Dedifferentiated amniotic fluid mesenchymal stem cell (primary cell): ENCODE data around the gene MTHFD1L.

Source experiments
- DNase-seq: peaks from one replicate; pipeline ENCODE4 v3.0.0-alpha.2; 2016; ENCODE audit errors: extremely low spot score

Gene MTHFD1L

DNA sequence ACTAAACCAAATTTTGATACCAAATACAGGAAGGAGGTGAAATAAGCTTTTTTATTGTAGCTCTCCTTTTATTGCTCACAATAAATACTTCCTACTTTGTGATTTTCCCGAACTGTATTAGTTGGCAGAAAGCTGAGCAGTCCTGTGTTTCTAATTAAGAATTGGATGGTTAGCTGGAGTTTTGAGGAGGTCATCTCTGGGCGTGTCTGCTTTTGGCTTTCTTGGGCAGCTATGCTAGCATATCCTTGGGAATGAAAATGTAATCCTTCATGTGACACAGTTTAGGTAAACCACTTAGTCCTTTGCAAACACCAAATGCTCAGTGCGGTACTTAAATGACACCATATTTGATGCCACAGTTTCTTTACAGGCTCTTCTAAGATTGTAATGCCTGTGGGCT is 67.5 kb downstream of the MTHFD1L start:
- DNase-seq: peak; percentile 89

DNA sequence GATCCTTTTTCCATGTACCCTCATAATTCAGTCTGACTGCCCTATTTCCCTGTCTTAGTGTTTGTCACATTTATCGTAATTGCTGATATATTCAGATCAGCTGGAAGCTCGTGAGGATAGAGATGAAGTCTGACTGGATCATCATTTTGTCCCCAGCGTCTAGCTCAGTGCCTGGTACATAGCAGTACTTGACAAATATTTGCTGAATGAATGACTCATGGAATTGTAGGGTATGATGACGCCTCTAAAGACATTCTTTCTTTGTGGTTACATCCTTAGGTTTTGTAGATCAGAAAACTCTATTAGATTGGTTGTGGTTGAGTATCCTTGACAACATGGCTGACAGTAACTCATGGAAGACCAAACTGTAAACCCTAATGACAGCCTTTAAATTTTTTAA is 68.9 kb downstream of the MTHFD1L start:
- peak; percentile 49 for DNase-seq

DNA sequence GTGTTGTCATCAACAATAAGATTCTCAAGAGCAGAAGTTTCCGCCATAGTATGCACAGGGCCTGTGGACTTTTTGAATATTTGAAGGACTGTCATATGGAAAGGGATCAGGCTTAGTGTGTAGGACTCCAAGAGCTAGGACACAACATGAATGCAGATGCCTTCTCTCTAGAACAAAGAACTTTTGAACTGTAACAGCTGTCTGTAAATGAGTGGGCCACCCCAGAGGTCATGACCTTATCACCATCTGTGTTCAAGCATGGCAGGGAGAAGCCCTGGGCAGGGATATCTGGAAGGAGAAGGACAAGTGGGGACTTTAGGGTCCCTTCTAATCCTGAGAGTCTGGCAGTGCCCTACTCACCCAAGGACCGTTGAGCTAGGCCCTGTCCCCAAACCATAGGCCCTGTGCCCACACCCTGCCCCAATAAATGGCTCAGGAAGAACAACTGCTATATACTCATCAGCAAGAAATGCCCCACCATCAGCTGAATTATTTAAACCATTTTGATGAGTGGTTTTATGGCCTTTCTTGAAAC is 70.6 kb downstream of the MTHFD1L start:
- no peak for DNase-seq

DNA sequence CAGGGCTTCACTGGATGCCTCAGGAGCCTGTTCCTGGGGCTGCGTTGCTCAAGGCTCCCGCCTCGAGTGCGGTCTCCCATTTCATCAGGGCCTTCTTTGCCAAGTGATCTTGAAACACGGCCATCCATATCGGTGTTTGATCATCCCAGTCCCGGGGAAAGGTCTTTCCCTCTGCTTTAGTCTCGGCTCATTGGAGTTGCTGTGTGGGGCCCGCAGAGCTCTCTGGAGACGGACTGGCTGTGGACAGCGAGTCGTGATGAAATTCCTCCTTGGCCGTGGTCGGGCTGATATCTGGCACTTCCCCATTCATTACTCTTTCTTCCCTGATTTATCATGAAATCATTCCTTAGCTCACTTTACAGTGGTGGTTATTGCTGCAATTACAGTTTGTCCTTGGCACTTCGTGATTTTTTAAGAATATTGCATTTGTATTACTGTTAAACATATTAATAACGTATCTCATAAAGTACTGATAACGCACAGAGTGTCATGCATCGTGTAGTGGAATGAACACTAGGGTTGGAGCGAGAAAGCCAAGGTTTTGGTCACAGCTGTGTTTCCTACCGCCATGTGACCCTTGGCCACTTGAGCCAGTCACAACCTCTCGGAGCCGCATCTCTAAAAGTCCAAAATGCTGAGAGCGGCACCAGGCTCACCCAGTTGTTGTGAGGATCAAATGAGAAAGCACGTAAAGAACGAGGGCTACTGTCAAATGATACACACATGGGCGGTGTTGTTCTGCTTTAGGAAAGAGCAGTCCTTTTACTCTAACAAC is 71.8 kb downstream of the MTHFD1L start:
- no peak for DNase-seq

GRCh38 chr6:150939399-150939798 is 73.9 kb downstream of the MTHFD1L start:
- no peak for DNase-seq

- no peak for DNase-seq
These were observed 75.4 kb downstream of the MTHFD1L start for GRCh38 chr6:150940941-150941340.

- DNase-seq: no peak
These were observed 84.0 kb downstream of the MTHFD1L start for GRCh38 chr6:150949526-150949925.

DNA sequence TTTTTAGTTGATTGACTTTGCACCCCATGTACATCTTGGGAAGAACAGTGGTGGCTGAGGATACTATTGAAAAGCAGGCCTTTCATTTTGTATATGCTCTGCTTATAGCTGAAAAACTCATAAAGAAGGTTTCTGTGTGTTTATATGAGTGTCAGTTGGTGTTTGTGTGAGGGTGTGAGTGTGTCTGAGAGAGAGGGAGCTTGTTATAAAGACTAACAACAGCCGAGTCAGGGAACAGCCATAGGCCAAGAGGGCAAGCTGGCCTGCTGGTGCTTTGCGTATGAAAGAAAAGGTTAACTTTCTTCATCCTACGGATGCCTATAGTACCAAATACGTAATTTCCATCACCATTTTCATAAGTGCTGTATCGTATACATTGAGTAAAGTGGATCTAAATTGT is 88.3 kb downstream of the MTHFD1L start:
- no peak for DNase-seq

GRCh38 chr6:150959166-150959565 is 93.7 kb downstream of the MTHFD1L start:
- DNase-seq: no peak

DNA sequence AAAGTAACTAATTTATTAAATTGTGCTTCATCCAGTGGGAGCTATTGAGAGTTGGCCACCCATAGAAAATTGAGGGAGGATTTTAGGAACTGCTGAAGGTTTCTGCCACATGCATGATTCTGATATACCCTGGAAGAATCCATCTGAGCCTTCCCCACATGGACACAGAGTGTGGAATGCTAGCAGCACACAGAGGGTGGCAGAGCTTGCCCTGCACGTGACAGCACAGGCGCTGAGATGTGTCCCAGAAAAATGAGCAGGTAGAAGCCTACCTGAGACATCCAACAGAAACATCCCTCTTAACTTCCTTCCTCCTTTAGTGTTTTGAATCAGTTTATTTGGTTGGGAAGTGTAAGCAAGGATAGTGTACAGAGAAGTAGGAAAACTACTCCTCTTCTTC is 96.9 kb downstream of the MTHFD1L start:
- no peak for DNase-seq

DNA sequence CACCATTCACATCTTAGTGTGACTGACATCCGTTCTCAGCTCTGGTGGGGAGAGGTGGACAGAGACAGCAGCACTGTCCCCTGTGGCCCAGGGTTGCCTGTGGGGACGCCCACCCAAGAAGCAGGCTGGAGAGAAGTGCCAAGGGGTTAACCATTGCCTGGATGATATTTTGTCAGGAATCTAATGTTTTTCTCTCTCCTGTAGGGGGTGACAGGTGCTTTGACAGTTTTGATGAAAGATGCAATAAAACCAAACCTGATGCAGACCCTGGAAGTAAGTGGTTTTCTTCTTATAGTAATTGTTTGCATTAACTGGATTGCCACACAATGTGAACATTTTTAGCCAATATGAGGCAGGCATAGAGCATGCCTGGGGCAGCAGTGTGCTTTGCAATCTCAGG is 99.3 kb downstream of the MTHFD1L start:
- no peak for DNase-seq

DNA sequence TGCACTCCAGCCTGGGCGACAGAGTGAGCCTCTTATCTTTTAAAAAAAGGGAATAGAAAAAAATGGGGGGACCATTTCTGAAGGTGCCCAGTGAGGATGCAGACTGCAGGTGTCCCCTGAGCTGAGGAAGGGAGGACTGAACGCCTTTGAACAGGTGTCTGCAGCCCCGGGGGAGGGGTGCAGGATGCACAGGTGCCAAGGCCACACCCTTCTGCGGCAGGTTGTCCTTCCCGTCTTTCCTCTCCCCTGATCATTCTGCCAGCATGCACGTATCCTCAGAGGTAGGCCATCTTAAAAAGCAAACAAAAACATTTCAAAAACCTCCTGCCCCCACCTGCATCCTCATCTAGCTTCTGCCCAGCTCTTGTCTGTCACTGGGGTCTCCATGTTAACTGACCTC is 101.3 kb downstream of the MTHFD1L start:
- no peak for DNase-seq

DNA sequence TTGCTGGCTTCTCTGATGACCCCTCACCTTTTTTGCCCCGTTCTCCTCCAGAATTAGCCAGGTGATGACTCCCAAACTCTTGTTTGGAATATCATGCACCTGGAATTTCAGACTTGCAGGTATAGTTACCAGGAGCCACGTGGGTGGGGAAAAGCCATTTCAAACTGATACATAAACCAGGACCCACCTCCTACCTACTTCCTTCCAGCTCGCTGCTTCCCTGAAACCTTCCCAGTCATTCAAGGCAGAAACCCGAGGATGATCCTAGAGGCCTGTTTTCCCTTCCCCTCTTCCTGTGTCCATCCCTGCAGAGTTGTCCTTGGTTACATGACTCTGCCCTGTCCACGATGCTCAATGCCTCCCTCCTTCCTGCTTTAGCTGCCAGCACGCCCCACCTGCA is 101.9 kb downstream of the MTHFD1L start:
- DNase-seq: no peak

- DNase-seq: no peak
These were observed 102.4 kb downstream of the MTHFD1L start for GRCh38 chr6:150967910-150968309.

- DNase-seq: no peak
These were observed 104.4 kb downstream of the MTHFD1L start for GRCh38 chr6:150969901-150970300.

- no peak for DNase-seq
These were observed 105.7 kb downstream of the MTHFD1L start for GRCh38 chr6:150971219-150971618.

- no peak for DNase-seq
These were observed 109.6 kb downstream of the MTHFD1L start for GRCh38 chr6:150975136-150975535.

- DNase-seq: no peak
These were observed 111.8 kb downstream of the MTHFD1L start for GRCh38 chr6:150977281-150977680.

DNA sequence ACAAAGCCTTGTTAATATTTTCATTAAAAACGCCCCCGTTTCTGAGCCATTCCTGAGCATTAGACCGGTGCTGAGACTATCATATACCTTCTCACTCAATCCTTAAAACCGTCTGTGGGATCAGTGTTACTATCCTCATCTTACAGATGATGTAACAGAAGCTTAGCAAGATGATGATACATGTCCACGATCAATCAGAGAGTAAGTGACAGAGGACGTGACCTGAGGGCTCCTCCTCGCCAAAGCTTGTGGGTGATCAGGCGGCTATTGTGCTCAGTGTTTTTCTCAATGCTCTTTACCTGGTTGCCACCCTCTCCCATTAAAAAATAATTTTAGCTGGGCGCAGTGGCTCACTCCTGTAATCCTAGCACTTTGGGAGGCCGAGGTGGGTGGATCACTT is 113.1 kb downstream of the MTHFD1L start:
- DNase-seq: no peak

DNA sequence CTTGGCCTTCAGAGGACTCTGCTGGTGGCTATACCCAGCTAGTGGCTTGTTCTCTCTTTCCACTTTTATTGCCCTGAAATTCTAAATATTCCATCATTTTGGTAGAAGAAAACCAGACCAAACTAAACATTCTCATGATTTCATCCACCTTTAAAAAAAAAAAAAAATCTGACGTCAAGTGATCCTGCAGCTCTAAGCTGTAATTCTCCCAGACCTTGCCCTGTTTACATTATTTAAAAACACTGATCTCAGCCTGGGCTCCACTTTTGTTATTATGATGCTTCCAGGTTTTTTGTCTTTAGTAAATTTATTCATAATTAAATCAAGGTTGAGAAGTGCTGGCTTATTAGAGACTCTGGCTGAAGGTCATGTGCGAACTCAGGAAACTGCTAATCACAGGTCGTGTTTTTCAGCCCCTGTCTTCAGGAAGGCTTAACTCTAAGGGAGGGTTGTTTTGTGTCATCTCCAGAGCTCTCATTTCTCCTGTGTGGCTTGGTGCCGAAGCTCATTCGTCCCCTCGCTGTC is 114.4 kb downstream of the MTHFD1L start:
- no peak for DNase-seq

DNA sequence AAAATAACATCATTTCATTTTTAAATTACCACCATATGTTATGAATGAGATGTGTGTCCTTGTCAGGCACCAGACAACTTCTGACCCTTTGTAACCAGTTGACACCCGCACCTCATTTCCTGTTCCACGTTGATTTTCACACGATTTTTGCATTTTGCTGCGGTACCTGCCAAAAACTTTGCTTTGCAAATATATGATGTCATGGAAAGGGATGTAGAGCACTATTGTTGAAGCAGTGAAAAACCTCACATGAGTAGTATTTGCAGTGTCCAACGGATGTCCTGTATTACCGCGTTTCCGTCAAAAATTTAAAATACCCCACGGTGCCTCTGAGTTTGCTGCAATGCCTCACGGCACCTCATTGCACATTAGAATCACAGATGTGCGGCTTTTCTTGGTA is 115.6 kb downstream of the MTHFD1L start:
- DNase-seq: no peak

DNA sequence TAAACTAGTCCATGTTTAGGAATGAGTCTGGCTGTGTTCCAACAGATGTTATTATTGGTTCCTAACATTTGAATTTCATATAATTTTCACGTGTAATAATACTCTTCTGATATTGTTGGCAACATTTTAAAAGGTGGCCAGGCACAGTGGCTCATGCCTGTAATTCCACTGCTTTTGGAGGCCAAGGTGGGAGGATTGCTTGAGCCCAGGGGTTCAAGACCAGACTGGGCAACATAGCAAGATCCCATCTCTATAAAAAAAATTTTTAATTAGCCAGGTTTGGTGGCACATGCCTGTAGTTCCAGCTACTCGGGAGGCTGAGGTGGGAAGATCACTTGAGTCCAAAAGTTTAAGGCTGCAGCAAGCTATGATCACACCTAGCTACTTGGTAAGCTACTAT is 116.2 kb downstream of the MTHFD1L start:
- no peak for DNase-seq

GRCh38 chr6:150987371-150987828 is 121.9 kb downstream of the MTHFD1L start:
- DNase-seq: no peak
